H1 (cell line): ENCODE measurements around the gene FLT4. TPM values are rescaled to one million over a fixed set of nuclear protein-coding genes. Genes with fewer than 3 reads are reported as not detected.

Source experiments
- MAFK ChIP-seq: IDR thresholded peaks from 2 replicates; pipeline ENCODE4 v1.6.1; 2012; ENCODE audit warnings: low read depth, mild to moderate bottlenecking, improper control_type of control experiment, low read length
- POLR2AphosphoS5 ChIP-seq: IDR thresholded peaks from 2 replicates; pipeline ENCODE4 v1.6.1; 2011; ENCODE audit warnings: low read depth, low read length
- TAF1 ChIP-seq: IDR thresholded peaks from 2 replicates; pipeline ENCODE4 v1.6.1; 2011; ENCODE audit warnings: mild to moderate bottlenecking, low read depth, low read length
- TEAD4 ChIP-seq: IDR thresholded peaks from 2 replicates; pipeline ENCODE4 v1.6.1; 2012; ENCODE audit warnings: low read depth, low read length, inconsistent platforms, mixed read lengths
- polyA plus RNA-seq, 7 experiments: library from polyadenylated mRNA; depleted of rRNA in 3 of 7; stranded (reverse) in 5 of 7; unstranded in 2 of 7; fragments of >200 nt in 5 of 7; fragments of 200-250 nt in 2 of 7; gene quantifications; 1 replicate in 5 of 7; 2 replicates in 1 of 7; 4 replicates in 1 of 7; pipeline versions ENCODE4 v1.2.1 to v1.2.3, GENCODE V29; 2011 to 2013; ENCODE audit warnings: missing spikeins in 2 of 7, mixed read lengths in 2 of 7
- total RNA-seq: library from RNA; stranded (reverse); fragmentation: NEBNext Ultra II Directional; extraction: Animal tissue kit (Norgen Biotek cat#: 25700); gene quantifications from 2 replicates; pipeline ENCODE4 v1.2.1, GENCODE V29; 2021

The FLT4 gene
- total and polyA plus RNA-seq, 2 of the 8 experiments (the other 6 are each of a cell fraction or from before 2014, with no cell fraction given), result 6.5 to 7.7 TPM

- TF ChIP-seq POLR2AphosphoS5 (no peak), TEAD4 (no peak), TAF1 (no peak), MAFK (no peak)
Measured at GRCh38 chr5:180689071-180689694, 39.8 kb upstream of the FLT4 start (continued).
